Glomerular endothelial cell (primary cell): ENCODE data around the gene CDCA4. TPM values are rescaled to one million over a fixed set of nuclear protein-coding genes. Genes with fewer than 3 reads are reported as not detected.

Experiments
- DNase-seq: peaks from one replicate; pipeline ENCODE4 v3.0.0-alpha.2; 2011; ENCODE audit warnings: low read depth, low spot score; ENCODE audit errors: extremely low read depth
- total RNA-seq: library from RNA; depleted of rRNA; stranded (reverse); fragments of >200 nt; gene quantifications from 2 replicates; pipeline ENCODE4 v1.2.3, GENCODE V29; 2015

Gene CDCA4
- total RNA-seq, 1 donor from 2014 or later: 20.8 TPM

- DNase-seq: no peak
Measured at GRCh38 chr14:104993808-104994591, 26.9 kb downstream of the CDCA4 start.

- no peak for DNase-seq
Measured at GRCh38 chr14:104993306-104993705, 27.6 kb downstream of the CDCA4 start.

GRCh38 chr14:104992501-104992900 lies 28.4 kb downstream of the CDCA4 start:
- DNase-seq: no peak

- no peak for DNase-seq
Measured at GRCh38 chr14:104991896-104992230, 29.0 kb downstream of the CDCA4 start.

GRCh38 chr14:104989951-104990303 lies 31.0 kb downstream of the CDCA4 start:
- no peak for DNase-seq

GRCh38 chr14:104989236-104989950 lies 31.5 kb downstream of the CDCA4 start:
- DNase-seq: no peak

GRCh38 chr14:104986487-104987164 lies 34.3 kb downstream of the CDCA4 start:
- DNase-seq: no peak

GRCh38 chr14:104985675-104986486 lies 35.0 kb downstream of the CDCA4 start, which contains the start of gene CLBA1:
Gene CLBA1, plus strand, starts transcription at chr14:104985788. Its CDS starts 644 bp downstream, at chr14:104986432.
- DNase-seq: no peak

GRCh38 chr14:104984056-104984894 lies 36.6 kb downstream of the CDCA4 start:
- no peak for DNase-seq

GRCh38 chr14:104983231-104983721 lies 37.6 kb downstream of the CDCA4 start:
- no peak for DNase-seq

GRCh38 chr14:104982548-104983230 lies 38.2 kb downstream of the CDCA4 start:
- no peak for DNase-seq

- DNase-seq: no peak
Measured at GRCh38 chr14:104981699-104982541, 39.0 kb downstream of the CDCA4 start.

- no peak for DNase-seq
Measured at GRCh38 chr14:104980611-104981531, 40.0 kb downstream of the CDCA4 start.

GRCh38 chr14:104979758-104980610 lies 40.9 kb downstream of the CDCA4 start:
- DNase-seq: no peak

GRCh38 chr14:104978746-104979691 lies 41.9 kb downstream of the CDCA4 start:
- no peak for DNase-seq
